Measurements from ENCODE around the gene PLA2G2D. TPM values are rescaled to one million over a fixed set of nuclear protein-coding genes. Genes with fewer than 3 reads are reported as not detected.

Gene PLA2G2D
- total RNA-seq, 3 donors from 2014 or later (not counting 1 experiment from before 2014, with no cell fraction given), result not detected

- DNase-seq, result no peak
- no peak for ATAC-seq
- Histone ChIP-seq H3K4me3 (ENCODE audit: low read length) (no peak overlapping the region), H3K36me3 (ENCODE audit: control insufficient read depth, insufficient read depth, low read length) (no peaks in the 10 kb centered on the region), H3K27ac (ENCODE audit: low read length) (no peak overlapping the region), H3K4me1 (ENCODE audit: control insufficient read depth, insufficient read depth, low read length) (peaks cover 29% of the 10 kb centered on the region), H3K27me3 (ENCODE audit: control insufficient read depth, insufficient read depth, low read length) (no peaks in the 10 kb centered on the region), H3K9me3 (ENCODE audit: control insufficient read depth, insufficient read depth, low read length) (peaks cover 1% of the 10 kb centered on the region)
- peaks cover 7 to 21% of the 10 kb centered on the region in 2 donors for H3K4me1 Mint-ChIP-seq
- no peak overlapping the region for H3K4me3 Mint-ChIP-seq
- intact Hi-C loops (cut with micrococcal nuclease), result loop anchor here (1.0 kb wide), 2 partner anchors 177 to 234 kb away; no protein-coding TSS in a partner anchor
- peak; percentile 45 for TF ChIP-seq CTCF (IDR thresholded peaks at IDR 0.05)
- WGBS (ENCODE audit: insufficient coverage), result 68% methylated on average over 6 of the region's 7 CpGs
- no peaks in the 10 kb centered on the region for H3K36me3 Mint-ChIP-seq
- no peaks in the 10 kb centered on the region for H3K27me3 Mint-ChIP-seq (ENCODE audit: low read depth in 2 of 2)
- H3K27ac Mint-ChIP-seq, result peak overlapping the region in 1 of 2 donors; percentile 83
- no peaks in the 10 kb centered on the region for H3K9me3 Mint-ChIP-seq
These were observed 33.2 kb upstream of the PLA2G2D start for GRCh38 chr1:20152599-20152930.

GRCh38 chr1:20151906-20152598 is 32.7 kb upstream of the PLA2G2D start:
- Histone ChIP-seq H3K27me3 (ENCODE audit: control insufficient read depth, insufficient read depth, low read length) (no peaks in the 10 kb centered on the region), H3K4me1 (ENCODE audit: control insufficient read depth, insufficient read depth, low read length) (peaks cover 29% of the 10 kb centered on the region), H3K27ac (ENCODE audit: low read length) (no peak overlapping the region), H3K36me3 (ENCODE audit: control insufficient read depth, insufficient read depth, low read length) (no peaks in the 10 kb centered on the region), H3K4me3 (ENCODE audit: low read length) (peak overlapping the region; percentile 21), H3K9me3 (ENCODE audit: control insufficient read depth, insufficient read depth, low read length) (no peaks in the 10 kb centered on the region)
- intact Hi-C loops (cut with micrococcal nuclease), result loop anchor here (1.0 kb wide), 2 partner anchors 177 to 234 kb away; no protein-coding TSS in a partner anchor
- no peaks in the 10 kb centered on the region for H3K9me3 Mint-ChIP-seq
- no peaks in the 10 kb centered on the region for H3K36me3 Mint-ChIP-seq
- H3K27me3 Mint-ChIP-seq (ENCODE audit: low read depth in 2 of 2), result no peaks in the 10 kb centered on the region
- H3K27ac Mint-ChIP-seq, result peak overlapping the region in 1 of 2 donors; percentile 83
- whole genome bisulfite sequencing (ENCODE audit: insufficient coverage), result 11% methylated on average over 29 of the region's 29 CpGs
- peaks cover 7 to 21% of the 10 kb centered on the region in 2 donors for H3K4me1 Mint-ChIP-seq
- peak overlapping the region; percentile 83 for H3K4me3 Mint-ChIP-seq
- DNase-seq (peak; percentile 73 to 86), ATAC-seq (peak; percentile 85 to 97 (median 97))
- peak; percentile 89 for TF ChIP-seq CTCF (IDR thresholded peaks at IDR 0.05)

- intact Hi-C loops (cut with micrococcal nuclease), result no loop called here
- no peak overlapping the region for H3K27ac Mint-ChIP-seq
- no peak for DNase-seq
- H3K27me3 ChIP-seq (ENCODE audit: control insufficient read depth, insufficient read depth, low read length), result no peaks in the 10 kb centered on the region
- no peak for ATAC-seq
- no peaks in the 10 kb centered on the region for H3K27me3 Mint-ChIP-seq (ENCODE audit: low read depth in 2 of 2)
- H3K4me1 ChIP-seq (ENCODE audit: control insufficient read depth, insufficient read depth, low read length), result peaks cover 29% of the 10 kb centered on the region
- no peak overlapping the region for H3K27ac ChIP-seq (ENCODE audit: low read length)
- no peak overlapping the region for H3K4me3 Mint-ChIP-seq
- peaks cover 7 to 21% of the 10 kb centered on the region in 2 donors for H3K4me1 Mint-ChIP-seq
- no peaks in the 10 kb centered on the region for H3K36me3 Mint-ChIP-seq
- H3K36me3 ChIP-seq (ENCODE audit: control insufficient read depth, insufficient read depth, low read length), result no peaks in the 10 kb centered on the region
- no peak overlapping the region for H3K4me3 ChIP-seq (ENCODE audit: low read length)
- H3K9me3 Mint-ChIP-seq, result no peaks in the 10 kb centered on the region
- 87% methylated on average over 6 of the region's 6 CpGs for WGBS (ENCODE audit: insufficient coverage)
- TF ChIP-seq CTCF (IDR thresholded peaks at IDR 0.05), result no peak
- H3K9me3 ChIP-seq (ENCODE audit: control insufficient read depth, insufficient read depth, low read length), result no peaks in the 10 kb centered on the region
These were observed 31.6 kb upstream of the PLA2G2D start for GRCh38 chr1:20150969-20151368.

GRCh38 chr1:20150326-20150705 is 31.0 kb upstream of the PLA2G2D start:
- Mint-ChIP-seq H3K27me3 (ENCODE audit: low read depth in 2 of 2) (no peaks in the 10 kb centered on the region), H3K36me3 (no peaks in the 10 kb centered on the region), H3K4me3 (no peak overlapping the region), H3K27ac (no peak overlapping the region), H3K4me1 (peaks cover 7 to 21% of the 10 kb centered on the region in 2 donors), H3K9me3 (no peaks in the 10 kb centered on the region)
- no peak for TF ChIP-seq CTCF (IDR thresholded peaks at IDR 0.05)
- no peak for DNase-seq
- WGBS (ENCODE audit: insufficient coverage), result 96% methylated on average over 8 of the region's 8 CpGs
- Histone ChIP-seq H3K4me3 (ENCODE audit: low read length) (no peak overlapping the region), H3K27me3 (ENCODE audit: control insufficient read depth, insufficient read depth, low read length) (no peaks in the 10 kb centered on the region), H3K27ac (ENCODE audit: low read length) (no peak overlapping the region), H3K4me1 (ENCODE audit: control insufficient read depth, insufficient read depth, low read length) (peaks cover 29% of the 10 kb centered on the region), H3K36me3 (ENCODE audit: control insufficient read depth, insufficient read depth, low read length) (no peaks in the 10 kb centered on the region), H3K9me3 (ENCODE audit: control insufficient read depth, insufficient read depth, low read length) (no peaks in the 10 kb centered on the region)
- no peak for ATAC-seq
- intact Hi-C loops (cut with micrococcal nuclease), result no loop called here
